HK-2 (cell line): ENCODE measurements around the gene MYO9A.

ENCODE experiments used
- DNase-seq: peaks from one replicate; pipeline ENCODE4 v3.0.0-alpha.2; 2018; ENCODE audit not compliant: unreplicated experiment

MYO9A gene

DNA sequence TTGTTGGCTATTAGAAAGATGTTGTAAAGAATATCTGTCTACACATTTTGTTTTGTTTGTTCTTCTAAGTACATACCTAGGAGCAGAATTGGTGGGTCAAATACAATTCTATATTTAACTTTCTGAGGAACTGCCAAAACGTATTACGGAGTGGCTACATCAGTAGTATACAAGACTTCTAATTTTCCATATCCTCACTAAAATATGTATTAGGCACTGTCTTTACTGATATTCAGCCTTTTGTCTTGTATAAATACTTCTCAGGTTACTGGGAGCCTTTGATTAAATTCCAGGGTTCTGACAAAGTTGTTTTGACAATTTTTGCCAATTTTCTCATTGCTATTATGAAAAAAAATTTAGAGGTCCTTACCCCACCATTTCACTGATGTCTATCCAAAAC, 160.9 kb downstream of the MYO9A start:
- DNase-seq, result no peak

DNA sequence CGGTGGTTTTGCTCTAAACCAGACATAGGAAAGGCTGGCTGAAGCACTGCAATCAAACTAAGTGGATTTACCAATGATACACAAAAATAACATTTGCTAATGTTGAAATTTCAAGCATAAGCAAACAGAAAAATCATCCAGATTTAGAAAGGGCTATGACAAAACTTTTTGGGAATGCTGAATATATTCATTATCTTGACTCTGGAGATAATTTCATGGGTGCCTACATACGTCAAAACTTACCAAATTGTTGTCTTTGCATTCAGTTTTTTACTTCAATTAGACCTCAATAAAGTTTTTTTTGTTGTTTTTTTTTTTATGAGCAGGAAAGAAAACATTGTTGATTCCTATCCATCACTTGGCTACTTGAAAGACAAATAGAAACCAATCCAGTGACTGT, 166.8 kb downstream of the MYO9A start:
- no peak for DNase-seq

DNA sequence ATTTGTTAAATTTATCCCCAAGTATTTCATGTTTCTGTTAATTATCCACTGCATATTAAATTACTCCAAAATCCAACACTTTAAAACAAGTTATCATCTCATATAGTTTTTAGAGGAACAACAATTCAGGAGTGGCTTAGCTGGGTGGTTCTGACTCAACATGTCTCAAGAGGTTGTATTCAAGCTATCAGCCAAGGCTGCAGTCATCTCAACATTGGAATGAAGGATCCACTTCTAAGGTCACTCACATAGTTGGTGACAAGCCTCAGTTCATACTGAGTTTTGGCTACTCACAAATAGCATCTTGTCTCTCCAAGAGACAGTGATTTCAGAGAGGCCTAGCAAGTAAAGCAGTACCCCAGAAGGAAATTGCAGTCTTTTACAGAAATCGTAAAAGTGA, 172.9 kb downstream of the MYO9A start:
- DNase-seq, result no peak

DNA sequence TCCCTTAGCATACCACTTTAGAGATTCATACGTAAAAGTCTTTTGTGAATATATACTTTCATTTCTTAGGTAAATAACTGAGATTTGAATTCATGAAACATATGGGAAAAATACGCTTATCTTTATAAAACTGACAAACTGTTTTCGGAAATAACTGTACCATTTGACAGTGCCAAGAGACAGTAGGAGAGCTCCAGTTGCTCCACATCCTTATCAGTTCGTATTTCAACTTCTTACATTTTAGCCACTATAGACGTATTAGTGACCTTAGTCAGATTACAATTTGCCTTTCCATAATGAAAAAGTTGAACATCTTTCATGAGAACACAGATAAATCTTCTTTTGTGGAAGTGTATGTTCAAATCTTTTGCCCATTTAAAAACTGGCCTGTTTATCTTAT, 174.1 kb downstream of the MYO9A start:
- DNase-seq, result no peak

DNA sequence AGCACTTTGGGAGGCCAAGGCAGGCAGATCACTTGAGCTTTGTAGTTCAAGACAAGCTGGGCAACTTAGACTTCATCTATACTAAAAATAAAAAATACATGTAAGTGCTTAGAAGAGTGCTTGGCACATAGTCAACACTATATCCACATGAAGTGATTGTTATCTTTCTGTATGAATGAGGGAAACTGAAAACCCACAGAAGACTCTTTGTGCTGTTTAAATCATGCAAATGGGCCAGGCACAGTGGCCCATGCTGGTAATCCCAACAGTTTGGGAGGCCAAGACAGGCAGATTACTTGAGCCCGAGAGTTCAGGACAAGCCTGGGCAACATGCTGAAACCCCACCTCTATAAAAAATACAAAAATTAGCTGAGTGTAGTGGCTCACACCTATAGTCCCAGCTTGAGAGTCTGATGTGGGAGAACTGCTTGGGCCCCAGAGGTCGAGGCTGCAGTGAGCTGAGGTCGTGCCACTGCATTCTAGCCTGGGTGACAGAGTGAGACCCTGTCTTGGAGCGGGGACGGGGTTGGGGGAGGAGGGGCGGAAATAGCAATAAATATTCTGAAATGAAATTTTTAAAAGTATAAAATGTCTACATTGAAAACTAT, 177.9 kb downstream of the MYO9A start:
- no peak for DNase-seq

DNA sequence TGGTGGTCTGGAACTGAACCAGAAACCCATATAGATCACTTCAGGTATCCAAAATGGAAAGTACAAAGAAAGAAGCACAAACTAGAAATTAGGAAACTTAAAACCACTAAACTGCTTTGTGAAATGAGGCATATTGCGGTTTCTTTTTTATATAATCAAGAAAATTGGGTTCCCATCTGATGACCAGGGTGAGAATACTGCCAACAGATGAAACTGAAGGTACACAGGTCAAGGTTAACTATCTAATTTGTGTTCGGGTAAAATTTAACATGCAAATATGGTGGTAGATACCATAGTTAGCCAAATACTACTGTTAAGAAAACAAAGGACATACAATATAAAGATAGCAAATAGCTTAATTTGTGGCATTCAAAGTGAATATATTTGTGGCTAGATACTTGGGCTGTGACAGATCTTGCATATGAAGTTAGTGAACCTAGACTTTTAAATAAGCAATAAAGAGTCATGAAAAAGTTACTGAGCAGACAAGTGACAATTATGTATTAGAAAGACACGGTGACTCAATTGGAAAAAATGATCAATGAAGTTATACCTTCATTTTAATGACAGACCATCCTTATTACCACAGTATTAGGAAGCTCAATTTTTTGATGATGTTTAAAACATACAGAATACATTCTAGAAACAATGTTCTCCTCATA, 180.2 kb downstream of the MYO9A start:
- no peak for DNase-seq

DNA sequence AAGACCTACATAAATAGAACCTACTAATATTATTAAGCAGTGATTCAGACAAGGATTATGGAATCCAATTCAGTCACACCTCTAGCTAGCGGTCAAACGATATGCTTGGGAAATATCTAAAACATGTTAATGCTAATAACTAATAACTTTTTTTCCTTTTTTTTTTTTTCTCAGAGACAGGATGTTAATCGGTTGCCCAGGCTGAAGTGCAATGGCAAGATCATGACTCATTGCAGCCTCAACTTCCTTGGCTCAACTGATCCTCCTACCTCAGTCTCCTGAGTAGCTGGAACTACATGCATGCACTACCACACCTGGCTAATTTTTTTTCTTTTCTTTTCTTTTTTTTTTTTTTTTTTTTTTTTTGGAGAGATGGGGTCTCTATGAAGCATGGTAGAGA, 183.5 kb downstream of the MYO9A start:
- no peak for DNase-seq

DNA sequence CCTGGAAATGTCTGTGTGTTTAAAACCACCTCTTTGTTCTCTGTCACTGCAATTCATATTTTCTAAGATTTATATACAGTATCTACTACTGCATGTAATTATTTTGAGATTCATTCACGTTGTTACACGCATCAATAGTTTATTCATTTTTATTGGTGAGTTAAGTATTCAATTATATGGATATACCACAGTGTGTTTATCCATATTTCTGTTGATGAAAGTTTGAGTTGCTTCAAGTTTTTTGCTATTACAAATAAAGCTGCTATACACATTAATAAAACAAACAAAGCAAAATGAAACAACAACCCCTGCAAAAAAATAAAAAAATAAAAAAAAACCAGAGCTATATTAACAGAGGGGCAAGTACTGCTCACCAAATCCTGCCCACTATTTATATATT, 185.3 kb downstream of the MYO9A start:
- no peak for DNase-seq

DNA sequence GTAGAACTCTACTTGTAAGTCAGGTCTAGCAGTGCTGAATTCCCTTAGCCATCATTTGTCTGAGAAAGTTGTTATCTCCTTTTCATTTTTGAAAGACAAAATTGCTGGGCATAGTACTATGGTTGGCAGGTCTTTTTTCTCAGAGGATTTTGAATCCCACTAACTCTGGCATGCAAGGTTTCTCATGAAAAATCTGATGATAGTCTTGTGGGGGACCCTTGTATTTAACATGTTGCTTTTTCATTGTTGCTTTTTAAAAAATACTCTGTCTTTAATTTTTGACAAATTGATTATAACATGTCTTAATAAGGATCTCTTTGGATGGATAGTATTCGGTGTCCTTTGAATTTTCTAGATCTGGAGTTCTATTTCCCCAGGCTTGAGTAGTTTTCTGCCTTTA, 186.7 kb downstream of the MYO9A start:
- DNase-seq, result no peak

DNA sequence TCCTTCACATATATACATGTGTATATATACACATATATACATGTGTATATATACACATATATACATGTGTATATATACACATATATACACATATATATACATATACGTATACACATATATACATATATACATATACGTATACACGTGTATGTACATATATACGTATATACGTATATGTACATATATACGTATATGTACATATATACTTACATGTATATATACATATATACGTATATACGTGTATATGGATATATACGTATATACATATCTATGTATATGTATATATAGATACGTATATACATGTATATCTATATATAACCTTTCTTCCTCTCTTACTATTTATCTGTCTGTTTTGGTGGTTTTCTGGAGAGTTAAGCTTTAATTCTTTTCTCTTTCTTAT, 192.8 kb downstream of the MYO9A start:
- DNase-seq, result no peak

DNA sequence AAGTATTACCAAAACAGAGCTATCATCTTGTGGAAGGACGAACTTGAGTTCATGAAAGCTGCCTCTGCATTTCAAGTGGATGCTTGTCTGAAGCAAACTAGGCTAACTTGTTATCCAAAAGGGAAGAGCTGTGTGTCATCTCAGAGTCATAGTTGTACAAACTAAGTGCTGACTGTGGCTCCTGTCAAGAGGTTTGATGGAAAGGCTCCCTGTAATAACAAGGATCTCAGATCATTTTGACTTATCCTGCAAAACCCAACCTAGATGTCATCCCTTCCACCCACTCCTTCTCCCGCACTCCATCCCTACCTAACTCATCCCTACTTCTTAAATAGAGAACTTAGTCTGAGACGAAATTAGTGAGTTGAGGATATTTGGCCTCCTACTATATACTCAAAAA, 196.8 kb downstream of the MYO9A start:
- DNase-seq, result no peak

DNA sequence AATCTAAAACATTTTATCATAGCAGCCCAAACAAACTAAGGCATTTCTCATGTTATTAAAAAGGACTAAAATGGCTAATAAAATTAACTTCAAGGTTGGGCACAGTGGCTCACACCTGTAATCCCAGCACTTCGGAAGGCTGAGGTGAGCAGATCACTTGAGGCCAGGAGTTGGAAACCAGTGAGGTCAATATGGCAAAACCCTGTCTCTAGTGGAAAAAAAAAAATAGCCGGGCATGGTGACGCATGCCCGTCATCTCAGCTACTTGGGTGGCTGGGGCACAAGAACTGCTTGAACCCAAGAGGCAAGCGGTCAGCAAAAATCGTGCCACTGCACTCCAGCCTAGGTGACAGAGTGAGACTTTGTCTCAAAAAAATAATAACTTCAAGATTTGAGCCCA, 197.4 kb downstream of the MYO9A start:
- DNase-seq, result no peak

DNA sequence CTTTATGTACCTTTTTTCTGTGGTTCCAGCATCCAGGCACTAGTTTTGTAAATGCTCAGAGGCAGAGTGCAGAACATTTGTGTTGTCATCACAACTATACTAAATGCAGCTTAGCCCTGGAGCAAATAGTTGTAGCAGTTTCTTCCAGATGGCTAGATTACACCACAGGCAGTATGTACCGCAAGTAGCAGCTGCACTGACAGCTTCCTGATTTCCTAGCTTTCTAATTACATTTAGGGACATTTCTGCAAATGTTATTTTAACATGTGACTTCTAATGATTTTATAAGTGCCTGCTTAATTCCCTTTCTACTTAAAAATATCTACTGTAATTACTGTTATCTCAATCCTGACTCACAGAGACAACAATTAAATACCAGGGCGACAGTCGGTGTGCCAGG, 201.1 kb downstream of the MYO9A start:
- no peak for DNase-seq

DNA sequence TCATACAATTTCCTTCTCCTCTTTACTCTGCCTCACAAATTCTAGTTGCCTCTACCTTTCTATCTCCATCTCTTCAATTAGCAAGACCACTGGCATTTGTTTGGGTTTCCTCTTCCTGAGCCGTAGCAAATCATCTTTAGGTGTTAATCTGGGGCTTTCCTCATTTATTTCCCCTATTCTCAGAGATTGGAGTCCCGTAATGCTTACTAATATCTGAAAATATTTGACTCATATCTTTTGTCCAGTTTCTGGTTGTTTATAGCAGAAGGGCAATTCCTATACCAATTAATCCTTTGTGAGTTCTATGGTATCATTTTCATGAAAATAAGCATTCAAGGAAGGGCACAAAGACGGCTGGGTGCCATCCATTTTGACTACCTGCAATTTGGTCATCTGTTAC, 203.9 kb downstream of the MYO9A start:
- no peak for DNase-seq

DNA sequence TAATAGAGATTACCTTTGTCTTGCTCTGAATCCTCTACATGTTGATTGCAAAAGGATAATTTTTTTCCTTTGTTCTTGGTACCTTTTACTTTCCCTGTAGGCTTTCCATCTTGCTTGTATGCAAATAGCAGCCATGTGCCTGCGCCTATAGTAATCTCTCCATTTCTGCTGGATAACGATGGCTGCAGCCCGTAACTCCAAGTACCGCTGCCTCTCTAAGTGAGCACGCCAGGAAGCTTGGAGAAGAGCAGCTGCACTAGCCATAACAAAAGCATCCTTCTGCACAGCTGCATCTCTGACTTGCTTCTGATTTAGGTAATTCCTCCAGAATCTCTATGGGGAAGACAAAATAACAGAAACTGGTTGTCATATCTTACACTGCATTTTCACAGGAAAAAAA, 218.3 kb downstream of the MYO9A start:
- DNase-seq, result no peak

DNA sequence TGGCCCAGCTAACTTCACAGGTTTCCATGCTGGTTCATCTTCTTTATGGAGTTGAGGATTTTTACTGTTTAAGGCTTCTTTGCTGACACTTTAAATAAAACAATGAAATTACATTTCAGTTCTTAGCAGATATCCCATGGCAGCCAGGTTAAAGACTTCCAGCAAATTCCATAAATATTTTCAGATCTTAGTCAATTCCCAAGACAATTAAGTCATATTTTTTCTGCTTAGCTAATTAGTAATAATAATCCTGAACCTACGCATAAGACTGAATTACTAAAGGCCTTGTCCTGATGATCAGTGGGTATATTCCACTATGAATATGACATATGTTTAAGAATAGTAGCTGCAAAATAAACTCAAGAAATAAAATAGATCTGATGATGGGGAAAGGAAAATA, 224.3 kb downstream of the MYO9A start:
- no peak for DNase-seq

DNA sequence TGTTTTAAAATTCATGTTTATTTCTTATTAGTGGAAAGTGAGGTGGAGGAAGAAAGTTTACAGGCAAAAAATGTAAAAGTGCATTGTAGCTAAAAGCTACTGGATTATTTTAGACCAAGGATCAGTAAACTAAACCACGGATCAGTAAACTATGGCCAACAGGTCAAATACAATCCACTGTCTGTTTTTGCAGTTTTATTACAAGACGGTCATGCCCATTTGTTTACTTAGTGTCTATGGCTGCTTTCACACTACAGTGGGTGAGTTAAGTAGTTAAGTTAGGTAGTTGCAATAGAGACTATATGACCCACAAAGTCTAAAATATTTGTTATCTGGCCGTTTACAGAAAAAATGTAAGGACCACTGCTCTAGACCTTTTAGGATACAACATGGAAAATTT, 225.6 kb downstream of the MYO9A start:
- DNase-seq, result no peak

DNA sequence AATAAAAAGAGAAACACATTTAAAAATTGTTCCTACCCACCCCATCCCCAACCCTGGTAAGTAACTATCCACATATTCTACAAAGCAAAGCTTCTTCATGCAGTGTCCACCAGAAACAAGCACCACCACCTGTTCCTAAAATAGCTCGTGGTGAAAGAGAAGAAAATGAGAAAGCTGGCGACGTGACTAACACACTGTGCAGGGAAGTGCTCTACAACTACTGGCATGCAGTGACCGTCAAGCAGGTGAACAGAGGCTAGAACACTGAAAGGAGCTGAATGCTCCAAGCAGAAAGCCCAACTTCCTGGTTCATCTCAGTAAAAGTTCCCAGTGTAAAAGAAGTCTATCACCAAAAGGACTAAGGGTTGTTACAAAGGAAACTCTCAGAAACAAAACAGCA, 226.9 kb downstream of the MYO9A start:
- DNase-seq, result no peak

DNA sequence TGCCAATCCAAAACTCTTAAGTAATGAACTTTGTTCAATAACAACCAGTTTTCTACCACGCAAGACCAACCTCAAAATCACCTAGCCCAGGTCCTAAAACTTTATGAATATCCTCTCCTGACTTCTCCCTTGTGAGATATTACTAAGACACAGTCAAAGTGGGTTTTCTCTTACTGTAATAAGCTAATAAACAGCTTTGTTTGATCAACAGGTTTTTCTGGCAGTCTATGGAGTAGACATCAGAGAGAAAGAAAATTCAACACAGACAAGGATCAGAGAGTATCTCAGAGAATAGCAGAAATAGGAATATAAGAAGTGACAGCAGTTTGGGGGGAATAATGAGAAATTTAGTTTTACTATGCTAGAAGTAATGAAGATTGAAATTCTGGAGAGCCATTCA, 228.0 kb downstream of the MYO9A start:
- no peak for DNase-seq

DNA sequence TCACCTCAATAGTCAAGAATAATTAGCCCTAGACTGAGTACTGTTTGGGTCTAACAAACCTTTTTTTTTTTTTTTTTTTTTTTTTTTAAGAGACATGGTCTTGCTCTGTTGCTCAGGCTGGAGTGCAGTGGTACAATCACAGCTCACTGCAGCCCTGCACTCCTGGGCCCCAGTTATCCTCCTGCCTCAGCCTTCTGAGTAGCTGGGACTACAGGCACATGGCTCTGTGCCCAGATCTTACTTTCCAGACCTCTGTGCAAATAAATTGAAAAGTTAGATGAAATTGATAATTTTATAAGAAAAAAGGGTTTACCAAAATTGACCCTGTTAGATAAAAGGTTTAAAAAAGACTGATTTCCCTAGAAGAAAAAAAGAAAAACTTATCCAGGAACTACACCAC, 228.6 kb downstream of the MYO9A start:
- no peak for DNase-seq

DNA sequence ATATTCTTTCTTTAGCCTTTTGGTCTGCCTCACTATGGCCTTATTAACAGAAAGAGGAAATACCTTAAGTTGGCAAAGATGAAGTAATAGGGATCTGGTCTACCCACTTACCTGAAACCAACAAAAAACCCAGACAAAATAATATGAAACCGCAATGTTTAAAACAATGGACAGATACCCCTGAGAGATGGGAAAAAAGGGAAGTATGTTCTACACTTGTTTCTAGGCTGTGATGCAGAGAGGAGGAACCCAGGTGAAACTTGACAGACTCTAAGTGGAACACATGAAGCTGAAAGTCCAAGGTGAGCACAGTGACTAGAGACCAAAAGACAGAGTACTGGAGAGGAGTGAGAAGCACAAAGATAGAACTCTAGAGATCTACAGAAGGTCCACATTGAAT, 229.2 kb downstream of the MYO9A start:
- no peak for DNase-seq

DNA sequence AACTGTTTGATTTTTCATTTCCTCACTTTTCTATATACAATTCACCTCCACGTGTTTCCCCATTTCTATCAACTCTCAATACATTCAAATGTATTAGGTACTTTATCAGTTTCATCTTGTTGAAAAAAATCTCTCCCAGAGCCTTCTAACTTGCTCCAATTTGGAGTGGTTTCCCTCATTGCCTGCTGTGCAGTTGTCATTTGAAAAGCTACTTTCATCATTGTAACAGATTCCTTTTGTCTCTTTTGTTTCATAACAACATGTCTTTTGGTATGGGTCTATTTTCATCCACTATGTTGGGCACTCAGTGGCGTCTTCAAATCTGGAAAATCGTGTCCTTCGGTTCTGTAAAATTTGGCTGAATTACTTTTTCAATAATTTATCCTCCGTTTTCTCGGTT, 232.6 kb downstream of the MYO9A start:
- DNase-seq, result no peak

DNA sequence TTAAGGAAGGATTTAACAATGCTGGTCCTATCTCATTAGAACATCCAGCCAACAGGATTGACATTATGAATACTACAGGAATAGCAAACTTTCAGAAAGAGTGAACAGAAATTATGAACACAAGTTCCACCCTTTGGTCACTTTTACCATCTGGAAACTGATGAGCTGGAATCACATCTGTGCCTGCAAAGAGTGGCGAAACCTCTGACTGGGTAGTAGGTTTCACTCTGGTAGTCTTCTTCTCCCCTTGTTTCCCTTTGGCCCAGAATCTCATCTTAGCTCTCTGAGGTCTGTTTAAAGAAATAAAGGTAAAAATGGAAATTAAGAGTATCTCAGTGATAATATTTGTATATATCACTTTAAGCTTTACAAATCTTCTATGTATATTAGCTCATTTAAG, 234.5 kb downstream of the MYO9A start:
- DNase-seq, result no peak

DNA sequence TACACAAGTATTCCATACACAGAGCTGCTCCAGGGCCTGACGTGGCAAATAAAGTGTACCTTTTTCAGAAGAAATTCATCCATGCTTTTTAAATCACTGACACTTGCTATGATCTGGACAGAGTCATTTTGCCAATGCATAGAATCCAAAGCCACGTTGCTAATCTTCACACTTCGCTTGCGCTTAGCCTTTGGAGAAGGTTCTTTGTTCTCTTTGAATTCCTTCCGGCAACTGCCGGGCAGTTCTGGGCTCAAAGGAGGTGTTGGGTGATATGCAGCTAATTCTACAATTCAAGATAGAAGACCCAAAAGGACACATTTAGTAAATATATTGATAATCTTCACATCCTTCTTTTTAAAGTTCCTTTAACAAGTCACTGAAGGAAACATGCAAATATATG, 237.7 kb downstream of the MYO9A start:
- no peak for DNase-seq
